ENCODE data around the gene SMO. TPM values are rescaled to one million over a fixed set of nuclear protein-coding genes. Genes with fewer than 3 reads are reported as not detected.

The SMO gene
- total RNA-seq, 1 experiment from 2014 or later: 12.8 TPM

DNA sequence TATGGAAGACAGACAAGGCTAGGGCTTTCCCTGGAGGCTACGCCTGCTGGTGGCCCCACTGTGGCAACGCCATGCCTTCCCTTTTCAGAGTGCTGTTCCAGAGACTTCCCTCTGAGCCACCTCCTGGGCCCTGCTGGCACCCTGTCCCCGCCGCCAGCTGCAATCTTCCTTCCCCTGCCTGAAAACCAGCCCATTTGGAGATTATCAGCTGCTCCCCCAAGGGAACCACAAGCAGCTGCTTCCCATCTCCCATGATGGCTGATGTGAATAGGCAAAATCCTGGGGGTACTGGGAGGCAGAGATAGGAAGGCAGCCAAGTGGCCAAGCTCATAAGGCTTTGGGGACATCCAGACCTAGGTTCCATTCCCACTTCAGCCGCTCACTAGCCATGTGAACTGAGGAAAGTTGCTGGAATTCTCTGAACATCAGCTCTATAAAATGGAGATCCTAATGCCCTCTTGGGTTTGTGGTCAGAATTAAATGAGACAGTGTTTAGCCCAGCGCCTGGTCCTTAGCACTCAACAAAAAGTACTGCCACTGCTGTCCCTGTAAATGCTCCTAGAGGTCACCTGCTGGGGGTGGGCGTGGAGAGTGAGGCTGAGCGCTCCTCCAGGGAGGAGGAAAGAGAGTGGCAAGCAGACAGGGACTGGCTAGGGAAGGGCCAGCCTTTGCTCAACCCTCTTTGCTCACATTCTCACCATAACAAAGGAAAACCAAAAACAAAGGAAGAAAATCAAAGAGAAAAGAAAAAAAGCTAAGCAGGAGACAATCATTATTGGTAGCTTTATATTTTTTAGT is 38.0 kb upstream of the SMO start (continued):
- TF ChIP-seq, protein P1, sequence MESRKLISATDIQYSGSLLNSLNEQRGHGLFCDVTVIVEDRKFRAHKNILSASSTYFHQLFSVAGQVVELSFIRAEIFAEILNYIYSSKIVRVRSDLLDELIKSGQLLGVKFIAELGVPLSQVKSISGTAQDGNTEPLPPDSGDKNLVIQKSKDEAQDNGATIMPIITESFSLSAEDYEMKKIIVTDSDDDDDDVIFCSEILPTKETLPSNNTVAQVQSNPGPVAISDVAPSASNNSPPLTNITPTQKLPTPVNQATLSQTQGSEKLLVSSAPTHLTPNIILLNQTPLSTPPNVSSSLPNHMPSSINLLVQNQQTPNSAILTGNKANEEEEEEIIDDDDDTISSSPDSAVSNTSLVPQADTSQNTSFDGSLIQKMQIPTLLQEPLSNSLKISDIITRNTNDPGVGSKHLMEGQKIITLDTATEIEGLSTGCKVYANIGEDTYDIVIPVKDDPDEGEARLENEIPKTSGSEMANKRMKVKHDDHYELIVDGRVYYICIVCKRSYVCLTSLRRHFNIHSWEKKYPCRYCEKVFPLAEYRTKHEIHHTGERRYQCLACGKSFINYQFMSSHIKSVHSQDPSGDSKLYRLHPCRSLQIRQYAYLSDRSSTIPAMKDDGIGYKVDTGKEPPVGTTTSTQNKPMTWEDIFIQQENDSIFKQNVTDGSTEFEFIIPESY (IDR thresholded peaks at IDR 0.05; ENCODE audit: extremely low read depth, insufficient replicate concordance, low read length): no peak

DNA sequence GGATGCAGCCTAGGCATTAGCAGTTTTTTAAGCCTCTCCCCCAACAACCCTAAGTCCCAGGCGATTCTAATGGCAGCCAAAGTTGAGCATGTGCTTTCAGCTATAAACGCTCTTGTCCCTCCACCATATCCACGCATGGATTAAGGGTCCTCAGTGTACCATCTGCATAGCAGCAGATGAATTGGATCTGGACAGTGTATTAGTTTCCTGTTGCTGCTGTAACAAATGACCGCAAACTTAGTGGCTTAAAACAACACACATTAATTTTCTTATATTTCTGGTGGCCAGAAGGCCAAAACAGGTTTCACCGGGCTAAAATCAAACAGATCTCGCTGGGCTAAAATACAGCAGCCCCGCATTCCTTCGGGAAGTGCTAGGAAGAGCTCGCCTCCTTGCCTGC is 30.8 kb upstream of the SMO start:
- ChIA-PET POLR2A (no interaction called here), CTCF (no interaction called here), RAD21 (ENCODE audit: low non-redundant PET in 1 of 2, low total read pairs in 2 of 2, uncharacterized antibody in 2 of 2, unreplicated experiment in 2 of 2) (no interaction called here)
- Histone ChIP-seq H3K79me2 (ENCODE audit: insufficient read depth, low read length) (no peaks in the 10 kb centered on the region), H3K9me2 (ENCODE audit: insufficient read depth) (0 out of 2 replicates have a peak, but pooled peaks cover 3% of the 10 kb centered on the region), H4K20me1 (ENCODE audit: insufficient read depth) (no peaks in the 10 kb centered on the region), H2AFZ (ENCODE audit: low read depth, low read length, poor library complexity, severe bottlenecking) (no peak overlapping the region), H3K4me2 (ENCODE audit: low read length) (no peak overlapping the region), H3K4me3 (replicated peaks in 1 of 2; ENCODE audit: low read depth in 1 of 2, low read length in 2 of 2) (no peak overlapping the region), H3K4me1 (ENCODE audit: control insufficient read depth in 1 of 2, insufficient read depth in 2 of 2, low read length in 2 of 2) (no peaks in the 10 kb centered on the region), H3K36me3 (ENCODE audit: control insufficient read depth in 1 of 2, insufficient read depth in 2 of 2, low read length in 2 of 2) (no peaks in the 10 kb centered on the region), H3K9me3 (ENCODE audit: control insufficient read depth in 1 of 2, insufficient read depth in 1 of 2, low read depth in 1 of 2, low read length in 2 of 2) (no peaks in the 10 kb centered on the region), H3K9ac (ENCODE audit: low read length) (no peak overlapping the region), H3K27ac (ENCODE audit: low read depth, low read length) (no peak overlapping the region), H3K27me3 (ENCODE audit: insufficient read depth, low read length) (no peaks in the 10 kb centered on the region)
- DNase-seq (ENCODE audit: low read depth, low spot score) (no peak), ATAC-seq (no peak)
- no TSS peak for BruUV-seq (replicated peaks)
- intact Hi-C loops (cut with micrococcal nuclease): no loop called here
- TF ChIP-seq YY1 (IDR thresholded peaks at IDR 0.05; ENCODE audit: extremely low read depth, insufficient replicate concordance, low read depth, low read length): no peak
- TF ChIP-seq, protein P2, sequence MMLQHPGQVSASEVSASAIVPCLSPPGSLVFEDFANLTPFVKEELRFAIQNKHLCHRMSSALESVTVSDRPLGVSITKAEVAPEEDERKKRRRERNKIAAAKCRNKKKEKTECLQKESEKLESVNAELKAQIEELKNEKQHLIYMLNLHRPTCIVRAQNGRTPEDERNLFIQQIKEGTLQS (IDR thresholded peaks at IDR 0.05): no peak
- no peak for TF ChIP-seq ELF1 (IDR thresholded peaks at IDR 0.05; ENCODE audit: borderline replicate concordance, low read depth)
- TF ChIP-seq, protein P3, sequence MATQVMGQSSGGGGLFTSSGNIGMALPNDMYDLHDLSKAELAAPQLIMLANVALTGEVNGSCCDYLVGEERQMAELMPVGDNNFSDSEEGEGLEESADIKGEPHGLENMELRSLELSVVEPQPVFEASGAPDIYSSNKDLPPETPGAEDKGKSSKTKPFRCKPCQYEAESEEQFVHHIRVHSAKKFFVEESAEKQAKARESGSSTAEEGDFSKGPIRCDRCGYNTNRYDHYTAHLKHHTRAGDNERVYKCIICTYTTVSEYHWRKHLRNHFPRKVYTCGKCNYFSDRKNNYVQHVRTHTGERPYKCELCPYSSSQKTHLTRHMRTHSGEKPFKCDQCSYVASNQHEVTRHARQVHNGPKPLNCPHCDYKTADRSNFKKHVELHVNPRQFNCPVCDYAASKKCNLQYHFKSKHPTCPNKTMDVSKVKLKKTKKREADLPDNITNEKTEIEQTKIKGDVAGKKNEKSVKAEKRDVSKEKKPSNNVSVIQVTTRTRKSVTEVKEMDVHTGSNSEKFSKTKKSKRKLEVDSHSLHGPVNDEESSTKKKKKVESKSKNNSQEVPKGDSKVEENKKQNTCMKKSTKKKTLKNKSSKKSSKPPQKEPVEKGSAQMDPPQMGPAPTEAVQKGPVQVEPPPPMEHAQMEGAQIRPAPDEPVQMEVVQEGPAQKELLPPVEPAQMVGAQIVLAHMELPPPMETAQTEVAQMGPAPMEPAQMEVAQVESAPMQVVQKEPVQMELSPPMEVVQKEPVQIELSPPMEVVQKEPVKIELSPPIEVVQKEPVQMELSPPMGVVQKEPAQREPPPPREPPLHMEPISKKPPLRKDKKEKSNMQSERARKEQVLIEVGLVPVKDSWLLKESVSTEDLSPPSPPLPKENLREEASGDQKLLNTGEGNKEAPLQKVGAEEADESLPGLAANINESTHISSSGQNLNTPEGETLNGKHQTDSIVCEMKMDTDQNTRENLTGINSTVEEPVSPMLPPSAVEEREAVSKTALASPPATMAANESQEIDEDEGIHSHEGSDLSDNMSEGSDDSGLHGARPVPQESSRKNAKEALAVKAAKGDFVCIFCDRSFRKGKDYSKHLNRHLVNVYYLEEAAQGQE (IDR thresholded peaks at IDR 0.05; ENCODE audit: low read depth): no peak
- TF ChIP-seq, protein P4, sequence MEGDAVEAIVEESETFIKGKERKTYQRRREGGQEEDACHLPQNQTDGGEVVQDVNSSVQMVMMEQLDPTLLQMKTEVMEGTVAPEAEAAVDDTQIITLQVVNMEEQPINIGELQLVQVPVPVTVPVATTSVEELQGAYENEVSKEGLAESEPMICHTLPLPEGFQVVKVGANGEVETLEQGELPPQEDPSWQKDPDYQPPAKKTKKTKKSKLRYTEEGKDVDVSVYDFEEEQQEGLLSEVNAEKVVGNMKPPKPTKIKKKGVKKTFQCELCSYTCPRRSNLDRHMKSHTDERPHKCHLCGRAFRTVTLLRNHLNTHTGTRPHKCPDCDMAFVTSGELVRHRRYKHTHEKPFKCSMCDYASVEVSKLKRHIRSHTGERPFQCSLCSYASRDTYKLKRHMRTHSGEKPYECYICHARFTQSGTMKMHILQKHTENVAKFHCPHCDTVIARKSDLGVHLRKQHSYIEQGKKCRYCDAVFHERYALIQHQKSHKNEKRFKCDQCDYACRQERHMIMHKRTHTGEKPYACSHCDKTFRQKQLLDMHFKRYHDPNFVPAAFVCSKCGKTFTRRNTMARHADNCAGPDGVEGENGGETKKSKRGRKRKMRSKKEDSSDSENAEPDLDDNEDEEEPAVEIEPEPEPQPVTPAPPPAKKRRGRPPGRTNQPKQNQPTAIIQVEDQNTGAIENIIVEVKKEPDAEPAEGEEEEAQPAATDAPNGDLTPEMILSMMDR (IDR thresholded peaks at IDR 0.05 in 2 of 3, conservative IDR thresholded peaks at IDR 0.05 in 1 of 3; ENCODE audit: borderline replicate concordance in 1 of 3, insufficient read depth in 1 of 3, low read depth in 2 of 3, low read length in 2 of 3): no peak
- no peak for TF ChIP-seq CBX3 (IDR thresholded peaks at IDR 0.05; ENCODE audit: low read depth)
- TF ChIP-seq, protein P5, sequence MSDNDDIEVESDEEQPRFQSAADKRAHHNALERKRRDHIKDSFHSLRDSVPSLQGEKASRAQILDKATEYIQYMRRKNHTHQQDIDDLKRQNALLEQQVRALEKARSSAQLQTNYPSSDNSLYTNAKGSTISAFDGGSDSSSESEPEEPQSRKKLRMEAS (IDR thresholded peaks at IDR 0.05): no peak
- TF ChIP-seq EZH2 (IDR thresholded peaks at IDR 0.05): no peak
- TF ChIP-seq TCF7L2 (IDR thresholded peaks at IDR 0.05; ENCODE audit: borderline replicate concordance, extremely low read depth, insufficient read depth, insufficient read length): no peak
- TF ChIP-seq EGR1 (IDR thresholded peaks at IDR 0.05; ENCODE audit: low read depth): no peak
- TF ChIP-seq, protein P1 (IDR thresholded peaks at IDR 0.05; ENCODE audit: extremely low read depth, insufficient replicate concordance, low read length): no peak
- TF ChIP-seq POLR2A (IDR thresholded peaks at IDR 0.05; ENCODE audit: borderline replicate concordance, extremely low read depth, insufficient read depth, insufficient read length): no peak
